Measurements from ENCODE around the gene S100A12.
"Not testable (repeated sequence)": the region's sequence is repeated elsewhere in the genome, so short reads cannot be mapped to it uniquely, and the experiment has no call there.

Gene S100A12

DNA sequence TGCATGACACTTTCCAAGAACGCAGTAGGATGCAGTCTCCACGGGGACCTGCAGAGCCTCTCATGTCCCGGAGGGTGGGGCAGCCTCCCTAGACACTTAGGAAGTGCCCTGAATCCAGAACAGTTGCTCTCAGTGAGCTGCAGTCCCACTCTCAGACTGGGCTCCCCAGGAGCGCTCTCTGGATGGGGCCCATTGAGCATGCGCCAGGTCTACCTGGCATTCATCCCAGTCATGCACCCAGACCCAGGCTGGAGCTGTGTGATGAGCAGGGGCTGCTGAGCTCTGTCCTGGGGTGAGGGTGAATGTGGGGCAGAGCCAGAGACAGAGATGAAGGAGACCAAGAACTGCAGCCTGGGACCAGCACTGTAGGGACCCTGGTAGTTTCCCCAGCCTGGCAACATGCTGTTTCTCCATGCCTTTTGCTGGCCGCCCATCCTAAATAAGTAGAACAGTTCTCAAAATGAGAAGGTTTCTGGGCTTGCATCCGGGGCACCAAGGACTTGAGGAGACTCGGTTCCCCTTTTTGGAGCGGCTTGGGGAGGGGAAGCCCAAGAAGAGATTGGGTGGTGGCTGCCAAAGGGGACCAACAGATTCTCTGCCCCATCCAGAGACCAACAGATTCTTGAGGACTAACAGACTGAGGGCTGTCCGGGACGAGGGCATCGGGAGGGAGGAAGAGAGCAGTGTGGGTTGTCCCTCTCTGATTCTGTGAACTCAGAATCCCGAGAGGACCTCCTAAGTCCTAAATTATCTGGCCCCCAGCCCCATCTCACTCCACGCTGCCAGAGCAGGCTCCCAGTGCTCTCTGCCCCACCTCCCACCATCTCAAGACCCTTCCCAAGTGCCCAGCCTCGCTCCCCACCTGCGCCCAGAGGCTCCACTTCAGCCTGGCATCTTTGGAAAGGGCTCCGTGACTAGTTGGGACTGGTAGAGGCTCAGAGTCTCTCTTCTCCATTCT is 25.8 kb downstream of the S100A12 start:
- Histone ChIP-seq H3K79me2 (ENCODE audit: control insufficient read depth, insufficient read depth, low read length, unreplicated experiment) (no peaks in the 10 kb centered on the region), H2AFZ (ENCODE audit: low read length, unreplicated experiment) (no peak overlapping the region), H3K27me3 (ENCODE audit: insufficient read depth, low read length) (peaks cover 65% of the 10 kb centered on the region), H3K36me3 (ENCODE audit: insufficient read depth, low read length) (no peaks in the 10 kb centered on the region), H3K4me1 (ENCODE audit: control insufficient read depth, insufficient read depth, low read length, unreplicated experiment) (no peaks in the 10 kb centered on the region), H3K27ac (ENCODE audit: low read depth, low read length) (no peak overlapping the region), H3K4me3 (ENCODE audit: low read depth, low read length) (no peak overlapping the region)

DNA sequence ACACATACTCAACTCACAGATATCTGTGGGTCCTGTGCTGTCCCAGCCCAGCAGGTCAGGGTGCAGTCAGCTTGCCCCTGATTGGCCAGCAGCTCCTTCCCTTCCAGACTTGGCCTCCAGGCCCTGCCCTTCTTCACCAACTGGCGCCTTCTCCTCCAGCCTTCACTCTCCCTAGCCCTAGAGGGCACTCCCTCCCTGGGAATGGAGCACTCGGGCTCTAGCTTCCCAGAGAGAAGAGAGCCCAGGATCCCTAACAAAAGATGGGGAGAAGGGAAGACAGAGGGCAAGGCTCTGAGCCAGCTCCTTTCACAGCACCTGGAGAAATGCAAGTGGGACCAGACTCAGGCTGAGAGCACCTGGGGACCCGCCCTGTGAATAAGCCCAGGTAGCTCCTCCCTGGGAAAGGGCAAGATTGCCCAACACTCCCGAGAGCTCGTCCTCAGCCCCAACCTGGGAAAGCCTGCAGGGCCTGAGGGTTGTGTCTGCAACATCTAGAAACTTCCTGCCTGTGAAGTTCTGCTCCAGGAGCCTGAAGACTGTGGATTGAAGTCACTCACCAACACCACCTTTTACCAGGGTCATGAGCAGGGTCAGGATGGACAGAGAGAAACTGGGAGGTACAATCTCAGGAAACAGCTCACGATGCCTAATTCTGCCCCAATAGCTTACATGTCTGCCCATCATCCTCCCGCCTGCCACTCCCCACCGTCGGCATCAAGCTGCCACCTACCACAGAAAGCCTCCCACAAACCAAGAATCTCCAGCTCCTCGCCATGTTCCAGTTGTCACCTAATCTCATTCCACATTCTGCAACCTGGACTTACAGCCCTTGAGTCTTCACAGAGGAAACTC is 26.7 kb downstream of the S100A12 start, which contains the start of gene PGLYRP4:
Gene PGLYRP4 (minus strand): TSS at position 331 of the 852 bp plus-strand sequence. CDS start 909 bp downstream, outside the sequence.
- no peak within 1 kb of the TSS for H3K27ac ChIP-seq (ENCODE audit: low read depth, low read length)
- H3K4me1 ChIP-seq (ENCODE audit: control insufficient read depth, insufficient read depth, low read length, unreplicated experiment): no peaks in the 10 kb centered on the region
- no peak within 1 kb of the TSS for H3K4me3 ChIP-seq (ENCODE audit: low read depth, low read length)
- peaks cover 73% of the 10 kb centered on the region for H3K27me3 ChIP-seq (ENCODE audit: insufficient read depth, low read length)
- no peaks in the 10 kb centered on the region for H3K36me3 ChIP-seq (ENCODE audit: insufficient read depth, low read length)
- no peak within 1 kb of the TSS for H2AFZ ChIP-seq (ENCODE audit: low read length, unreplicated experiment)
- no peaks in the 10 kb centered on the region for H3K79me2 ChIP-seq (ENCODE audit: control insufficient read depth, insufficient read depth, low read length, unreplicated experiment)

DNA sequence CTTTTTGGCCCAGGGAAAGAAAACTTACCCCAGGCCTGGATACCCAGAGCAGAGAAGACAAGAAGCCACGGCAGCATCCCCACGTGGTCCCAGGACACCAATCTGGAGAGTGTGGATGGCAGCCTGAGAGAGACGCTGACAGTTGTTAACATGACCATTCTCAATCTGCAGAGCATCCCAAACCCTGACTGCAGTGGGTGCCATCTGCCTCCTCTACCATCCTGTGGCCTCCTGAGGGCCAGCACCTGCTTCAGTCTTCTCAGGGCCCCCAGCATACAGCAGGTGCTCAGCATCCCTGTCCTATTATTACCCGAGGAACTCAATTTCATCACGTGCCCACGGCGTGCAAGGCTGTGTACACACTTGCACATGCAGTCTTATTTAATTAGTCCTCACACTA is 27.6 kb downstream of the S100A12 start:
- no peak overlapping the region for H3K4me3 ChIP-seq (ENCODE audit: low read depth, low read length)
- H3K4me1 ChIP-seq (ENCODE audit: control insufficient read depth, insufficient read depth, low read length, unreplicated experiment): no peaks in the 10 kb centered on the region
- H3K79me2 ChIP-seq (ENCODE audit: control insufficient read depth, insufficient read depth, low read length, unreplicated experiment): no peaks in the 10 kb centered on the region
- H3K27ac ChIP-seq (ENCODE audit: low read depth, low read length): no peak overlapping the region
- H3K36me3 ChIP-seq (ENCODE audit: insufficient read depth, low read length): no peaks in the 10 kb centered on the region
- H3K27me3 ChIP-seq (ENCODE audit: insufficient read depth, low read length): peaks cover 82% of the 10 kb centered on the region
- no peak overlapping the region for H2AFZ ChIP-seq (ENCODE audit: low read length, unreplicated experiment)

DNA sequence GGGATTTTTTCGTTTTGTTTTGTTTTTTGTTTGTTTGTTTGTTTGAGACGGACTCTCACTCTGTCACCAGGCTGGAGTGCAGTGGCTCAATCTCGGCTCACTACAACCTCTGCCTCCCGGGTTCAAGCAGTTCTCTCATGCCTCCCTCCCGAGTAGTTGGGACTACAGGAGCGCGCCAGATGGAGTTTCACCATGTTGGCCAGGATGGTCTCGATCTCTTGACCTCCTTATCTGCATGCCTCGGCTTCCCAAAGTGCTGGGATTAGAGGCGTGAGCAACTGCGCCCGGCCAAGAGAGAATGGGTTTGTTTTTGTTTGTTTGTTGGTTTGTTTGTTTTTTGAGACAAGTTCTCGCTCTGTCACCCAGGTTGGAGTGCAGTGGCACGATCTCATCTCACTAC is 28.4 kb downstream of the S100A12 start:
- not testable (repeated sequence) for H3K79me2 ChIP-seq (ENCODE audit: control insufficient read depth, insufficient read depth, low read length, unreplicated experiment); H3K27ac ChIP-seq (ENCODE audit: low read depth, low read length); H2AFZ ChIP-seq (ENCODE audit: low read length, unreplicated experiment); H3K4me1 ChIP-seq (ENCODE audit: control insufficient read depth, insufficient read depth, low read length, unreplicated experiment); H3K4me3 ChIP-seq (ENCODE audit: low read depth, low read length); H3K36me3 ChIP-seq (ENCODE audit: insufficient read depth, low read length)
- peaks cover 89% of the 10 kb centered on the region for H3K27me3 ChIP-seq (ENCODE audit: insufficient read depth, low read length)

DNA sequence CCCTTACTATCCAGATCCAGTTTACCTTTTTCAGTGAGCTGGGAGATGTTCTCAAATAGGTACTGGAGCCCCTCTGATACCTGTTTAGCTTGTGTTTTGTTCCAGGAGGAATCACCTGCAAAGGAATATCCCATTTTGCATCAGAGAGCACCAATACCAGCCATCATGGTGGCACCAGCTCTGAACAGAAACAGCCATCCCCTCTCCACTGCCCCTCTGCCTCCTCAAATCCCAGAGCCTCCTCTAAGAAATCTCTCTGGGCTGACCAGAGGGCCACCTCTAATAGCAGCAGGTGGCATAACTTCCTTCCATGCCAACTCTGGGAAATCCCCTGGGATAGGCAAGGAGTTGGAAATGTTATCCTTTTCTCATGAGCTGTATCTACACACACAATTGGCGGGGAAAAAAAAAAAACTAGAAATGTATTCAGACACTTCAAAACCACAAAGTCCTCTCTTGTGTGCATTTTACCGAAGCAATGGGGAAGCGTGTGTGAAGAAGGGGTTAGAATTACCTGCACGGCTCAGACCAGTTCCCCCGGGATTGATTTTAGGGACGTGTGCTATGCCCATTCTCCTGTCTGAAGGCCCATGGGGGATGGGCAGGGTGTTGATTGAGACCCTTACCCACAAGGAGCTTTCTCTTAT is 29.2 kb downstream of the S100A12 start:
- no peaks in the 10 kb centered on the region for H3K36me3 ChIP-seq (ENCODE audit: insufficient read depth, low read length)
- H3K79me2 ChIP-seq (ENCODE audit: control insufficient read depth, insufficient read depth, low read length, unreplicated experiment): no peaks in the 10 kb centered on the region
- no peak overlapping the region for H2AFZ ChIP-seq (ENCODE audit: low read length, unreplicated experiment)
- no peak overlapping the region for H3K4me3 ChIP-seq (ENCODE audit: low read depth, low read length)
- peaks cover 87% of the 10 kb centered on the region for H3K27me3 ChIP-seq (ENCODE audit: insufficient read depth, low read length)
- no peak overlapping the region for H3K27ac ChIP-seq (ENCODE audit: low read depth, low read length)
- no peaks in the 10 kb centered on the region for H3K4me1 ChIP-seq (ENCODE audit: control insufficient read depth, insufficient read depth, low read length, unreplicated experiment)

DNA sequence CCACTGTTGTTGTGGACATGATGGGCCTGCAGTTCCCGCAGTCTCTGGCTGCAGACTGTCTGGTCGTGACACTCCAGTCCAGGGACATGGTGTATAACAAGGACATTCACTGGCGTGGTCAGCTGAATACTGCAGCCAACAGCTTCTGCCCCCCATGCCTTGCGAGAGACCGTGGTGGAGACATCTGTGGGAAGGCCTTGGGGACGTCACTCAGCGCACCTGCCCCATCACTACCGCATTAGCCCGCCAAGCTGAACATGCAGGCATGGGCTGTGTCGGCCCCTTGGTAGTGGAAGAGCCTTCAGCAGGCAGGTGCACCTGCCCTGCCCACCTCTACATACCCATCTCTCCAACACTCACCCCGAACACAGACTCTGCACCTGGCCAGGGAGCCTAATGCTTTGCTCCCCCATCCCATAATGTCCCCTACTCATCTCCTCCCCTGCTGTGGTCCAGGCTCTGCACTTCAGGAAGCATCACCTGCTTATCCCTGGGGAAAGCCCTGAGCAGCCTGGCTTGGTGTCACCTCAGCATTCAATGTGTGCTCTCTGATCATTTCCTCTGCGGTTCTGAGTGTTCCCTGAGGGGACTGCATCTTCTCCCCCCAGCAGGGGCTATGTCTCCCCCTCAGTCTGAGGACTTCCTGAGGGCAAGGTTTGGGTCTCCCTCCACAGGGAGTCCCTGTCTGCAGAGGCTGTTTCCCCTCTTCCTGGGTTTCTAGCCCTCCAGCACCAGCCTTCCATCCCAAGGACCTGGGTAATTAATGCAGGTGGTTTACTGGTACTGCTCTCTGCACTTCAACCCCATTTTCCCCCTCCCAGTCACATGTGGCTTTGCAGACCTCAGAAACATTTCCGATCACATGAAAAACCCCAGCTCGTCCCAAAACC is 30.0 kb downstream of the S100A12 start:
- Histone ChIP-seq H3K36me3 (ENCODE audit: insufficient read depth, low read length) (no peaks in the 10 kb centered on the region), H3K4me1 (ENCODE audit: control insufficient read depth, insufficient read depth, low read length, unreplicated experiment) (no peaks in the 10 kb centered on the region), H3K27ac (ENCODE audit: low read depth, low read length) (no peak overlapping the region), H3K79me2 (ENCODE audit: control insufficient read depth, insufficient read depth, low read length, unreplicated experiment) (no peaks in the 10 kb centered on the region), H3K4me3 (ENCODE audit: low read depth, low read length) (no peak overlapping the region), H3K27me3 (ENCODE audit: insufficient read depth, low read length) (peaks cover 87% of the 10 kb centered on the region), H2AFZ (ENCODE audit: low read length, unreplicated experiment) (no peak overlapping the region)

DNA sequence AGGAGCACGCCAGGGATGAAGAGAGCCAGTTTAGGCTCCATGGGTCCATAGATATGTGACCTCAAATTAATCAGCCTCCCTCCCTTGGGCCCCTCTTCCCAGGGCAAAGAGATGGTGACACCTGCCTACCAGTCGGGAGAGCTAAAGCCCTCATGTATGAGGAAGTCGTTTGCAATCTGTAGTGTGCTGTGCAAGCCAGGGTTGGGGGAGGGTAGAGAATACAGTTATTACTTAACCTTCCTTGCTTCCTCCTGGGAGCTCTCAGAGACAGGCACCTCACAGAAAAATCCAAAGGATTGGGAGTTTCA is 30.7 kb downstream of the S100A12 start:
- H3K36me3 ChIP-seq (ENCODE audit: insufficient read depth, low read length): no peaks in the 10 kb centered on the region
- no peak overlapping the region for H3K27ac ChIP-seq (ENCODE audit: low read depth, low read length)
- peaks cover 81% of the 10 kb centered on the region for H3K27me3 ChIP-seq (ENCODE audit: insufficient read depth, low read length)
- H2AFZ ChIP-seq (ENCODE audit: low read length, unreplicated experiment): no peak overlapping the region
- no peaks in the 10 kb centered on the region for H3K4me1 ChIP-seq (ENCODE audit: control insufficient read depth, insufficient read depth, low read length, unreplicated experiment)
- H3K79me2 ChIP-seq (ENCODE audit: control insufficient read depth, insufficient read depth, low read length, unreplicated experiment): no peaks in the 10 kb centered on the region
- H3K4me3 ChIP-seq (ENCODE audit: low read depth, low read length): no peak overlapping the region

DNA sequence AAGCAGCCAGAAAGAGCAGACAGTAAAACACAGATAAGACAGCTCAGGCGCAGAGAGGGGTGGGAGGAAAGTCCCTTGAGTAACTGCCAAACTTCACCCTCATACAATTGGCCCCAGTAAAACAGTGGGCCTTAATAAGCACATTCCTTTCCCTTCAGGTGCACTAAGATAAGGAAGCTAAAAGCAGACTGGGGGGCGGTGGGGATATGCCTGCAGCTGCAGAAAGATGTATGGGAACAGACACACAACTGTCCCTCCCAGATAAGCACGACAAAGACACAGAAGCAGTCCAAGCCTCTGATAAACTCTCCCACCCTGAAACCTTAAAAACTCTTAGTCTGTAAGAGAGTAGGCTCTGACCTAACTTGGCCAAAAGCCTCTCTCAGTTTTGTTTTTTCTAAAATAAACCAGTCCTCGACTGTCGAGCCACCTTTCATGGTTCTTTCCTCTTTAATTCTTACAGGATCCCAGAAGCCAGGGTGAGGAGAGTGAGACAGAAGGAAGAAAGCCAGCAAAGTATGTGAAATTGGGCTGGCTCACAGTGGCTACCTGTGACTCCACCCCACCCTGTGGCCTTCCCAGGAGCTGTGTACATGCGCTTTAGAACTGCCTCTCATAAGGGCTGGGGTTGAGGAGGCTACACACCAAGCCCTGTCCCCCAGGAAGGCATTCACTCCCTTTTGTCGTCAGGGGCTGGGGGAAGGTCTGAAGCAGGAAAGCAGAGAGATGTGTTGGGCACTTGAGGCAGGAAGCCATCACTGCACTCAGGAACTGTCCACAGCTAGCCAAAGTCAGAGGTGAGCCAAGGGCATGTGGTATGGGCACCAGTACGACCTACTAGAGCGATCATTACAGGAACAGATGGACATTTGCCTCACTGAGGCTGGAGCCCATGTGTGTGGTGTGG is 31.4 kb downstream of the S100A12 start:
- H3K27me3 ChIP-seq (ENCODE audit: insufficient read depth, low read length): peaks cover 79% of the 10 kb centered on the region
- H3K4me3 ChIP-seq (ENCODE audit: low read depth, low read length): no peak overlapping the region
- no peaks in the 10 kb centered on the region for H3K4me1 ChIP-seq (ENCODE audit: control insufficient read depth, insufficient read depth, low read length, unreplicated experiment)
- no peaks in the 10 kb centered on the region for H3K36me3 ChIP-seq (ENCODE audit: insufficient read depth, low read length)
- H3K27ac ChIP-seq (ENCODE audit: low read depth, low read length): no peak overlapping the region
- no peak overlapping the region for H2AFZ ChIP-seq (ENCODE audit: low read length, unreplicated experiment)
- H3K79me2 ChIP-seq (ENCODE audit: control insufficient read depth, insufficient read depth, low read length, unreplicated experiment): no peaks in the 10 kb centered on the region

DNA sequence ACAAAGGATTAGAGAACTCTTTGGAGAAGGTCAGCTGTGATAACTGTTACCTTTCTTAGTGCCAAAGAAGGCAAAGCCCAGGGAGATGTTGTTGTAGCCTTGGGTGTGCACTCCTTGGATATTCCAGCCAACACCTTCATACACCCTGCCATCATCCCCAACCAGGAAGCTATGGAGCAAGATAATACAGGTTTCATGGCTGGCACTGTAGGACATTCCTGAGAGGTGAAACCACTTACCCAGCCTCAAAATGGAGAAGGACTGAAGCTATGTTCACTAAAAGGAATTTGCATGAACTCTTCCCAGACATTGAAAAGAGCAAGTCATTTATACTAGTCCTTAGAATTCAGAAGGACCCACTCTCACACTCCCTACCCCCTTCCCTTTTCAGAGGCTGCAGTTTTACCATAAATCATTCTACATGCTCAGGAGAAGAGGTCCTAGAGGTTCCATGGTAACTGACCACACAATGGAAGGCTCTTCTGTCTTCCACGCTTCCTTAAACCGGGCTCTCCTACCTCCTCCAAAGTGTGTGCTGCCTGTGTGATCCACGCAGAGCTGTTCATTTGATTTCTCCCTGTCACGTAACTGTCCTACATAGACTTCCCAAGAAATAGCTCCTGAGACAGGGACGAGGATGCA is 32.3 kb downstream of the S100A12 start:
- no peak overlapping the region for H3K4me3 ChIP-seq (ENCODE audit: low read depth, low read length)
- no peak overlapping the region for H3K27ac ChIP-seq (ENCODE audit: low read depth, low read length)
- no peaks in the 10 kb centered on the region for H3K79me2 ChIP-seq (ENCODE audit: control insufficient read depth, insufficient read depth, low read length, unreplicated experiment)
- H3K27me3 ChIP-seq (ENCODE audit: insufficient read depth, low read length): peaks cover 75% of the 10 kb centered on the region
- H3K36me3 ChIP-seq (ENCODE audit: insufficient read depth, low read length): no peaks in the 10 kb centered on the region
- H2AFZ ChIP-seq (ENCODE audit: low read length, unreplicated experiment): no peak overlapping the region
- no peaks in the 10 kb centered on the region for H3K4me1 ChIP-seq (ENCODE audit: control insufficient read depth, insufficient read depth, low read length, unreplicated experiment)
